HEK293 (cell line): Measurements from ENCODE around the gene NCAPD3.
"Not testable (repeated sequence)": the region's sequence is repeated elsewhere in the genome, so short reads cannot be mapped to it uniquely, and the experiment has no call there.

Source experiments
- CTCF ChIA-PET: fragments of 350-600 bp; formaldehyde crosslinking; extraction: SDS; loops from one replicate; lab custom pipeline; 2021; ENCODE audit warnings: antibody characterized with exemption; lab: Yijun Ruan, JAX
- POLR2A ChIA-PET: fragments of 300-600 bp; formaldehyde crosslinking; extraction: SDS; loops from one replicate; lab custom pipeline; 2020; ENCODE audit warnings: antibody characterized with exemption, inconsistent platforms; lab: Yijun Ruan, JAX
- H3K27ac ChIP-seq: fragments of 200-500 bp; sonication (Bioruptor generic); 2 replicates; pipeline ENCODE4 v1.5.1; 2014; ENCODE audit warnings: low read depth, low read length, control low read depth, inconsistent platforms; ENCODE audit errors: extremely low read depth
- H3K36me3 ChIP-seq, 2 experiments: fragments of 200-500 bp in 1 of 2; sonication (Bioruptor generic) in 1 of 2; 1 replicate in 1 of 2; 2 replicates in 1 of 2; pipeline ENCODE4 v1.5.1; 2014 to 2017; ENCODE audit warnings: inconsistent platforms in 2 of 2, low read length in 2 of 2; ENCODE audit not compliant: control insufficient read depth in 2 of 2, insufficient read depth in 1 of 2
- H3K4me1 ChIP-seq: fragments of 200-500 bp; sonication (Bioruptor generic); 2 replicates; pipeline ENCODE4 v1.5.1; 2014; ENCODE audit warnings: mild to moderate bottlenecking, low read length, inconsistent platforms; ENCODE audit not compliant: control insufficient read depth, insufficient read depth
- H3K4me3 ChIP-seq: 2 replicates; pipeline ENCODE4 v1.5.1; 2011; ENCODE audit warnings: low read depth, mild to moderate bottlenecking, control low read depth, low read length, moderate library complexity
- H3K9me3 ChIP-seq: fragments of 200-500 bp; sonication (Bioruptor generic); 2 replicates; pipeline ENCODE4 v1.5.1; 2014; ENCODE audit warnings: low read depth, low read length, inconsistent platforms; ENCODE audit not compliant: control insufficient read depth, insufficient read depth
- ELK4 ChIP-seq: IDR thresholded peaks from 2 replicates; pipeline ENCODE4 v1.6.1; 2011; ENCODE audit warnings: mild to moderate bottlenecking, low read depth, low read length, borderline replicate concordance
- HIC1 ChIP-seq: fragments of 450-650 bp; formaldehyde crosslinking; IDR thresholded peaks from 2 replicates; pipeline ENCODE4 v1.5.1; 2016; ENCODE audit warnings: missing biosample characterization, missing genetic modification characterization
- IKZF3 ChIP-seq: fragments of 450-650 bp; IDR thresholded peaks from 2 replicates; pipeline ENCODE4 v1.5.0; 2018; ENCODE audit warnings: missing biosample characterization, mild to moderate bottlenecking, missing genetic modification characterization, moderate library complexity
- OVOL3 ChIP-seq: fragments of 450-650 bp; formaldehyde crosslinking; IDR thresholded peaks from 2 replicates; pipeline ENCODE4 v1.5.1; 2016; ENCODE audit warnings: missing biosample characterization, missing genetic modification characterization
- PRDM1 ChIP-seq: fragments of 450-650 bp; formaldehyde crosslinking; IDR thresholded peaks from 2 replicates; pipeline ENCODE4; 2016; ENCODE audit warnings: missing biosample characterization, missing genetic modification characterization
- SCRT1 ChIP-seq: fragments of 450-650 bp; formaldehyde crosslinking; IDR thresholded peaks from 2 replicates; pipeline ENCODE4 v1.5.1; 2016; ENCODE audit warnings: missing biosample characterization, missing genetic modification characterization, borderline replicate concordance
- YY2 ChIP-seq: fragments of 450-650 bp; formaldehyde crosslinking; IDR thresholded peaks from 2 replicates; pipeline ENCODE4 v1.5.1; 2016; ENCODE audit warnings: missing biosample characterization, missing genetic modification characterization
- ZBTB11 ChIP-seq: fragments of 450-650 bp; formaldehyde crosslinking; conservative IDR thresholded peaks from 2 replicates; pipeline ENCODE4 v1.5.1; 2016; ENCODE audit warnings: low read depth, missing biosample characterization, missing genetic modification characterization
- ZNF114 ChIP-seq: fragments of 450-650 bp; formaldehyde crosslinking; IDR thresholded peaks from 2 replicates; pipeline ENCODE4 v1.5.0; 2017; ENCODE audit warnings: missing biosample characterization, missing genetic modification characterization
- ZNF133 ChIP-seq: fragments of 450-650 bp; formaldehyde crosslinking; IDR thresholded peaks from 2 replicates; pipeline ENCODE4 v1.5.1; 2016; ENCODE audit warnings: missing biosample characterization, missing genetic modification characterization
- ZNF16 ChIP-seq: fragments of 450-650 bp; formaldehyde crosslinking; IDR thresholded peaks from 2 replicates; pipeline ENCODE4 v1.5.1; 2016; ENCODE audit warnings: low read depth, missing biosample characterization, missing genetic modification characterization
- ZNF221 ChIP-seq: fragments of 450-650 bp; formaldehyde crosslinking; IDR thresholded peaks from 2 replicates; pipeline ENCODE4 v1.5.1; 2017; ENCODE audit warnings: missing biosample characterization, missing genetic modification characterization, borderline replicate concordance
- ZNF223 ChIP-seq: fragments of 450-650 bp; formaldehyde crosslinking; IDR thresholded peaks from 2 replicates; pipeline ENCODE4 v1.5.1; 2016; ENCODE audit warnings: missing biosample characterization, missing genetic modification characterization
- ZNF280D ChIP-seq: fragments of 450-650 bp; formaldehyde crosslinking; IDR thresholded peaks from 2 replicates; pipeline ENCODE4 v1.5.1; 2016; ENCODE audit warnings: missing biosample characterization, missing genetic modification characterization
- ZNF335 ChIP-seq: fragments of 450-650 bp; formaldehyde crosslinking; conservative IDR thresholded peaks from 2 replicates; pipeline ENCODE4 v1.5.1; 2016; ENCODE audit warnings: missing biosample characterization, missing genetic modification characterization
- ZNF580 ChIP-seq: fragments of 450-650 bp; formaldehyde crosslinking; IDR thresholded peaks from 2 replicates; pipeline ENCODE4 v1.5.1; 2016; ENCODE audit warnings: missing biosample characterization, missing genetic modification characterization
- ZNF654 ChIP-seq: fragments of 450-650 bp; formaldehyde crosslinking; IDR thresholded peaks from 2 replicates; pipeline ENCODE4 v1.5.1; 2016; ENCODE audit warnings: low read depth, missing biosample characterization, missing genetic modification characterization
- ZNF704 ChIP-seq: fragments of 450-650 bp; formaldehyde crosslinking; IDR thresholded peaks from 2 replicates; pipeline ENCODE4 v1.5.1; 2016; ENCODE audit warnings: missing biosample characterization, missing genetic modification characterization
- ZSCAN18 ChIP-seq: fragments of 450-650 bp; formaldehyde crosslinking; IDR thresholded peaks from 2 replicates; pipeline ENCODE4 v1.5.1; 2016; ENCODE audit warnings: missing biosample characterization, missing genetic modification characterization
- ZSCAN4 ChIP-seq: fragments of 450-650 bp; formaldehyde crosslinking; IDR thresholded peaks from 2 replicates; pipeline ENCODE4 v1.5.1; 2017; ENCODE audit warnings: missing biosample characterization, missing genetic modification characterization

The NCAPD3 gene

GRCh38 chr11:134196756-134197155, 27.0 kb downstream of the NCAPD3 start:
- peaks cover 32 to 94% of the 10 kb centered on the region in 2 experiments for H3K36me3 ChIP-seq
- no peaks in the 10 kb centered on the region for H3K4me1 ChIP-seq
- no peak overlapping the region for H3K27ac ChIP-seq
- no peak for TF ChIP-seq ZNF114 (tag by site-specific recombination)
- no peak for TF ChIP-seq PRDM1
- no peak for TF ChIP-seq OVOL3 (tag by site-specific recombination)
- no peak for TF ChIP-seq ZNF221 (tag by site-specific recombination)
- no peak for TF ChIP-seq ZNF654
- TF ChIP-seq ZNF223 (tag by site-specific recombination), result no peak
- no peak for TF ChIP-seq ZNF16 (tag by site-specific recombination)
- no peak for TF ChIP-seq ZNF704
- TF ChIP-seq ZNF280D (tag by site-specific recombination), result no peak
- TF ChIP-seq ELK4, result no peak
- TF ChIP-seq HIC1 (tag by site-specific recombination), result no peak
- TF ChIP-seq YY2 (tag by site-specific recombination), result no peak
- TF ChIP-seq ZSCAN4 (tag by site-specific recombination), result no peak
- no peak for TF ChIP-seq ZBTB11 (tag by site-specific recombination)
- no peak for TF ChIP-seq ZSCAN18 (tag by site-specific recombination)
- TF ChIP-seq ZNF580 (tag by site-specific recombination), result no peak
- no peak for TF ChIP-seq ZNF335 (tag by site-specific recombination)
- TF ChIP-seq SCRT1 (tag by site-specific recombination), result no peak
- no peak for TF ChIP-seq ZNF133
- TF ChIP-seq IKZF3 (tag by site-specific recombination), result no peak
- no peaks in the 10 kb centered on the region for H3K9me3 ChIP-seq
- ChIA-PET POLR2A (no interaction called here), CTCF (interaction anchor here (1.0 to 1.3 kb wide), 2 partner anchors 10 to 47 kb away, joined by 3 to 5 read pairs; no protein-coding TSS in a partner anchor)
- no peak overlapping the region for H3K4me3 ChIP-seq

GRCh38 chr11:134188092-134188491, 35.7 kb downstream of the NCAPD3 start:
- POLR2A ChIA-PET, H3K4me1 ChIP-seq, H3K9me3 ChIP-seq, H3K4me3 ChIP-seq, H3K27ac ChIP-seq: not testable (repeated sequence)
- H3K36me3 ChIP-seq, result peaks cover 36 to 96% of the 10 kb centered on the region in 2 experiments
- CTCF ChIA-PET, result interaction anchor here (1.4 kb wide), 1 partner anchor 24 kb away, joined by 5 read pairs; no protein-coding TSS in a partner anchor
